GM12891 (cell line): Measurements from ENCODE around the gene PMS2.
"Not testable (repeated sequence)": the region's sequence is repeated elsewhere in the genome, so short reads cannot be mapped to it uniquely, and the experiment has no call there.

Source experiments
- DNase-seq: peaks from one replicate; pipeline ENCODE4 v3.0.0; 2011; ENCODE audit warnings: low spot score; ENCODE audit not compliant: insufficient read length
- FAIRE-seq: peaks from 2 replicates; lab custom pipeline; 2011; peaks lifted over from hg19 to GRCh38; lab: Jason Lieb, UNC
- PAX5 ChIP-seq: IDR thresholded peaks from 2 replicates; pipeline ENCODE4 v1.6.1; 2011; ENCODE audit warnings: low read length, moderate library complexity, mild to moderate bottlenecking; ENCODE audit not compliant: insufficient read depth, severe bottlenecking
- POLR2A ChIP-seq: IDR thresholded peaks from 2 replicates; pipeline ENCODE4 v1.6.1; 2011; ENCODE audit warnings: low read depth, low read length, control low read depth
- POLR2AphosphoS5 ChIP-seq: IDR thresholded peaks from 2 replicates; pipeline ENCODE4 v1.6.1; 2011; ENCODE audit warnings: low read depth, low read length, control low read depth
- POU2F2 ChIP-seq: IDR thresholded peaks from 2 replicates; pipeline ENCODE4 v1.6.1; 2011; ENCODE audit warnings: low read depth, mild to moderate bottlenecking, control low read depth, low read length, moderate library complexity
- SPI1 ChIP-seq: IDR thresholded peaks from 2 replicates; pipeline ENCODE4 v1.6.1; 2011; ENCODE audit warnings: low read depth, low read length, control low read depth
- TAF1 ChIP-seq: IDR thresholded peaks from 2 replicates; pipeline ENCODE4 v1.6.1; 2011; ENCODE audit warnings: low read depth, low read length, control low read depth

The PMS2 gene

GRCh38 chr7:6015917-6016652, 7.2 kb upstream of the PMS2 start:
- FAIRE-seq (no peak), DNase-seq (no peak)
- TF ChIP-seq SPI1 (no peak), POLR2A (no peak), POU2F2 (no peak), TAF1 (no peak), PAX5 (no peak), POLR2AphosphoS5 (no peak)

DNA sequence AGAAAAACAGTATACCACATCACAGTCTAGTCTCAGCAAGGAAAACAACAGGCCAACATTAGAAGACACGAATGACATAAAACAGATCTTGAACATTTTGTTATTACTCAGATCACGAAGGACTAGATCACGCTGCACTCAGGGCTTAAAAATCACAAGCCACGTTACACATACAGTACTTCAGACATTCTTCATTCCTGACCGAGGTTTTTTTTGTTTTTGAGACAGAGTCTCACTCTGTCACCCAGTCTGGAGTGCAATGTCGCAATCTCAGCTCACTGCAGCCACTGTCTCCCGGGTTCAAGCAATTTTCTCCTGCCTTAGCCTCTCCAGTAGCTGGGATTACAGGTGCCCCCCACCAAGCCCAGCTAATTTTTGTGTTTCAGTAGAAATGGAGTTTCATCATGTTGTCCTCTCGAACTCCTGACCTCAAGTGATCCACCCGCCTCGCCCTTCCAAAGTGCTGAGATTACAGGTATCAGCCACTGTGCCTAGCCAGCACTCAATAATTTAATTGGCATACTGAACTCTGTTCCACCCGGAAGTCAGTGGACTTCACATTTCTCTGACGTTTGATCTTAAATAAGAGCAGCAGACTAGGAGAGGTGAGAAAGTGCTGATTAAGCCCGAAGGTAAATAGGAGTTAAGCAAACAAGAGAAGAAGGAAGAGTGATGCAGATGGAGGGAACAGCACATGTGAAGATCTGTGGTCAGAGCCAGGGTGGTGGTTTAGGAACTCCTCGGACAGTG, 3.7 kb upstream of the PMS2 start:
- no peak for FAIRE-seq
- no peak for TF ChIP-seq POU2F2
- no peak for TF ChIP-seq POLR2AphosphoS5
- TF ChIP-seq POLR2A = no peak
- no peak for TF ChIP-seq SPI1
- no peak for TF ChIP-seq PAX5
- TF ChIP-seq TAF1 = no peak
- no peak for DNase-seq

GRCh38 chr7:6011541-6011940, 2.7 kb upstream of the PMS2 start:
- TF ChIP-seq POLR2AphosphoS5 = no peak
- TF ChIP-seq PAX5 = no peak
- TF ChIP-seq POLR2A = no peak
- TF ChIP-seq SPI1 = no peak
- TF ChIP-seq POU2F2 = no peak
- no peak for TF ChIP-seq TAF1
- no peak for DNase-seq
- no peak for FAIRE-seq

GRCh38 chr7:6010370-6010769, 1.5 kb upstream of the PMS2 start:
- DNase-seq = not testable (repeated sequence)

GRCh38 chr7:6007835-6008590, 836 bp downstream of the PMS2 start:
- not testable (repeated sequence) for DNase-seq, FAIRE-seq

More at GRCh38 chr7:6010370-6010769, 1.5 kb upstream of the PMS2 start:
- not testable (repeated sequence) for FAIRE-seq

GRCh38 chr7:6007386-6007785, 1.5 kb downstream of the PMS2 start:
- TF ChIP-seq TAF1 (no peak), POU2F2 (no peak), POLR2A (no peak), SPI1 (no peak)
- DNase-seq (no peak), FAIRE-seq (no peak)

GRCh38 chr7:5997210-5997808, 11.5 kb downstream of the PMS2 start:
- TF ChIP-seq POU2F2 = no peak
- no peak for TF ChIP-seq SPI1
- no peak for TF ChIP-seq PAX5
- TF ChIP-seq TAF1 = no peak
- TF ChIP-seq POLR2A = no peak
- no peak for TF ChIP-seq POLR2AphosphoS5
- FAIRE-seq (no peak), DNase-seq (no peak)

- FAIRE-seq, DNase-seq: not testable (repeated sequence)
Observed at GRCh38 chr7:5987061-5987460, 21.8 kb downstream of the PMS2 start.

DNA sequence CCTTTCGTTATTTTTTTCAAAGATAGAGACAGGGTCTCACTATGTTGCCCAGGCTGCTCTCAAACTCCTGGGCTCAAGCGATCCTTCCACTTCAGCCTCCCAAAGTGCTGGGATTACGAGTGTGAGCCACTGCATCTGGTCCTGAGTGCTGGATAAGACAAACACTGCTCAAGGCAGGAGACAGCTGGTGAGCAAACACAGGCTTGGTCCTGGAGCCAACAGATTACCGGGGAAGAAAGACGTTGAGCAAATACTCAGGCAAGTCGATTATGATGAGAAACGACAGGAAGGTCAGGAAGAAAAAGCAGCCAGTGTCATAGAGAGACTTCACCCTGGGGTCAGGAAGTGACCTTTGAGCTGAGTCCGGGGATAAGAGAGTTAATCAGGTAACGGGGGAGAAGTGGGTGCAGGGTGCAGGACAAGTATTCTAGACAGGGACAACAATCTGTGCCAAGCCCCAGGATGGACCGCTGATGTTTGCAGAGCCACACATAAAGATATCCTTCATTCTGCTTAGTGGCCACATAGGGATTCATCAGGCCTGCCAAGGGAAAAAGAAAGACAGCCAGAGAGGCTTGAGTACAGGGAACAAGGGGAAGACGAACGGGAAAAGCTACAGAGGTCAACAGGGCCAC, 29.1 kb downstream of the PMS2 start:
- FAIRE-seq, DNase-seq: not testable (repeated sequence)

GRCh38 chr7:5973580-5973979, 35.3 kb downstream of the PMS2 start:
- not testable (repeated sequence) for FAIRE-seq, DNase-seq

DNA sequence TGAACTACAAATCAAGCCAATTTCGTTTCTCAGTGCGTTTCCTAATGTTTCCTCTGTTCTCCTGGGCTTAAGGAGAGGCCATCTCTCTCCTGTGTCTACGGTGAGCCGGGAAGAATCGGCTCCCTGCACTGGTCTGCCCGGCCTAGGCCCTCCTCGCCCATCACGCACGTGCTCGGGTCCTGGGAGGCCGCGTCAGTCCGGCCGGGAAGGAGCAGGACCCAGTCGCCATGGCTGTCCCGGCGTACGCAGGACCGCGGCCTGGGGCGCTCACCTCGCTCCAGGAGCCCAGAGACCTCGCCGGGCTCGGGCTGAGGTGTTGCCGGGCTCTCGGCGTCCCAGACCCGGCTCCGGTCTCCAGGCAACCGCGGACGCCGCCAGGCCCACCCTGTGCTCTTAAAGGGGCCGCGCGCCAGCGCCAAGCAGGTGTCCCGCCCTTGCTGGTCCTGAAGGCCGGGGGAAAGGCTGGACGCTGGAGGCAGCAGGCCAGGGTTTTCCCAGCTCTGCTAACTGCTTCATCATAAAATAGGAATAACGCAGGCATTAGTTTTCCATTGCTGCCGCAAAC, 38.4 kb downstream of the PMS2 start, which contains the start of gene RSPH10B:
Gene RSPH10B, minus strand, starts transcription at position 343 of the 565 bp plus-strand sequence. CDS start 3,573 bp downstream, outside the sequence.
- DNase-seq = not testable (repeated sequence)
- FAIRE-seq = peak; percentile 35

GRCh38 chr7:5963810-5964209, 45.0 kb downstream of the PMS2 start:
- not testable (repeated sequence) for FAIRE-seq, DNase-seq

- not testable (repeated sequence) for DNase-seq, FAIRE-seq
Observed at GRCh38 chr7:5963205-5963604, 45.6 kb downstream of the PMS2 start.

DNA sequence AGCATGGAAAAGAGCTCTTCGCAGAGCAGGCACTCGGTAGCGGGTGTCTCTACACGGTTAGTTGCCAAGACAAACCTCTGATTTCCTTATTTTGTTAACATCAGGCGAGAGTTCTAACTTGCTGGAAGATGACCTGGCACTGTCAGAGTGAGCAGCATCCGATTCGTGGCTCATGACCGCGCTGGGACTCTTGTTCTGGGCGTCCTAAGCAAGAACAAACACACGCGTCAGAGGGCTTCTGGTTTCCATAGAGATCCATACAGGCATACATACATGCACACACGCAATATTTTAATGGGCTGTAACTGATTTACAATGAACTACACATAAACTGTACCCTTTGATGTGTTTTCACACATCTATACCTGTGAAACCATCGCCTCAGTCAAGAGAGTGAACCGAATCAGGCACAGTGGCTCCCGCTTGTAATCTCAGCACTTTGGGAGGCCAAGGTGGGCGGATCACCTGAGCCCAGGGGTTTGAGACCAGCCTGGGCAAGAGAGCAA, 73.9 kb downstream of the PMS2 start:
- FAIRE-seq, DNase-seq: not testable (repeated sequence)

GRCh38 chr7:5931905-5932644, 76.8 kb downstream of the PMS2 start:
- peak; percentile 33 for FAIRE-seq
- not testable (repeated sequence) for DNase-seq
